GDM1 (cell line): ENCODE measurements around the gene ADH5.
"Not testable (repeated sequence)": the region's sequence is repeated elsewhere in the genome, so short reads cannot be mapped to it uniquely, and the experiment has no call there.

Source experiments
- DNase-seq: peaks from one replicate; lab custom pipeline; 2025; lab: John Stamatoyannopoulos, UW

The ADH5 gene

DNA sequence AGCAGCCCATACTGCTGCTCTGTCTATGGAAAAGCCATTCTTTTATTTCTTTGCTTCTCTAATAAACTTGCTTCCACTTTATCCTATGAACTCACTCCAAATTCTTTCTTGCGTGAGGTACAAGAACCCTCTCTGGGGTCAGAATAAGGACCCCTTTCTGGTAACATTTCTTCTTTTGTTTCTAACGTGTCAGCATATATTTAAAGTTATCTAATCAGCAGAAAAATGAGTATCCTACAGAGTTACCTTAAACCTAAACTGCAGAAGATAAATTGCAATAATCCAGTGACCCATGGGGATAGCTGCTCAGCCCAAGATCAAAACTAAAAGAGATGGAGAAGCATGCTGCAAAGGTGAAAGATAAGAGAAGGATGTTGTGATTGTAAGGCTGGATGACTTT is 4.0 kb downstream of the ADH5 start:
- no peak for DNase-seq

DNA sequence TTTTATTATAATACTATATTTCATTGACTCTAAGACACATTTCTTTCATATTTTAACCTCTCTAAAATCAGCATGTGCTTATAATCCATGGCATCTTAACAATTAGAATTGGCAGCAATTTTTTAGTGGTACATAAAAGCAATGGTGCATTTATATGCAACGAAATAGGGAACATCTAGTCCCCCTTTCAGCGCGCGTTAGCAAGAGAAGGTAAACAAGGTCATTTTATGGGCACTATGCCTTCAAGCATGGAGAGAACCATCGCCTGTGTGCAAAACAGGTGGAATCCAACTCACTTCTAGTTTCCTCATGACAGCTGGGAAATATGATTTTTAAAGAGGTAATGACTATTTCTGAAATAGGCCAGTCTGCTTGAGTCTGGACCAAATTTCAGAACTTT is 6.4 kb downstream of the ADH5 start:
- DNase-seq = no peak

- not testable (repeated sequence) for DNase-seq
Observed at GRCh38 chr4:99080869-99081268, 7.7 kb downstream of the ADH5 start.

GRCh38 chr4:99079625-99080295 is 8.8 kb downstream of the ADH5 start:
- no peak for DNase-seq

- DNase-seq = no peak
Observed at GRCh38 chr4:99078931-99079624, 9.5 kb downstream of the ADH5 start.

DNA sequence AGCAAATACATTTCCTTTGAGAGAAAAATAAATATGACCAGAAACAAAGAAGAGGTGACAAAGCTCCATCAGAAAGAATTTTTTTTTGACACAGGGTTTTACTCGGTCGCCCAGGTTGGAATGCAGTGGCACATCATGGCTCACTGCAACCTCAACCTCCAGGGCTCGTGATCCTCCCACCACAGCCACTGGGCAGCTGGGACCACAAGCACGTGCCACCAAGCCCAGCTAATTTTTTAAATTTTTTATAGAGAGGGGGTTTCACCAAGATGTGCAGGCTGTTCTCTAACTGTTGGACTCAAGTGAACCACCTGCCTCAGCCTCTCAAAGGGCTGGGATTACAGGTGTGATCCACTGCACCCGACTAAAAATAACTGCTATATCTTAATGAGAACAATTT is 10.3 kb downstream of the ADH5 start:
- DNase-seq = no peak

DNA sequence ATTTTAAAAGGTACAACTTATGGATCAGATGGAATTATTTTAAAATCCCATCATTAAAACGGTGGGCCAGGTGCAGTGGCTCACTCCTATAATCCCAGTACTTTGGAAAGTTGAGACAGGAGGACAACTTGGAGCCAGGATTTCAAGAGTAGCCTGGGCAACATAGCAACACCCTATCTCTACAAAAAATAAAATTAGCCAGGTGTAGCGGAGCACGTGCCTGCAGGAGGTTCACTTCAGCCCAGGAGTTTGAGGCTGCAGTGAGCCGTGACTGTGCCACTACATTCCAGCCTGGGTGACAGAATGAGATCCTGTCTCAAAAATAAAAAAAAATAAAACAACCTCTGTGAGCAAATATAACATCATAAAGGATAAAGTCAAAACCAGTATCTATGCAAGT is 11.4 kb downstream of the ADH5 start:
- no peak for DNase-seq

DNA sequence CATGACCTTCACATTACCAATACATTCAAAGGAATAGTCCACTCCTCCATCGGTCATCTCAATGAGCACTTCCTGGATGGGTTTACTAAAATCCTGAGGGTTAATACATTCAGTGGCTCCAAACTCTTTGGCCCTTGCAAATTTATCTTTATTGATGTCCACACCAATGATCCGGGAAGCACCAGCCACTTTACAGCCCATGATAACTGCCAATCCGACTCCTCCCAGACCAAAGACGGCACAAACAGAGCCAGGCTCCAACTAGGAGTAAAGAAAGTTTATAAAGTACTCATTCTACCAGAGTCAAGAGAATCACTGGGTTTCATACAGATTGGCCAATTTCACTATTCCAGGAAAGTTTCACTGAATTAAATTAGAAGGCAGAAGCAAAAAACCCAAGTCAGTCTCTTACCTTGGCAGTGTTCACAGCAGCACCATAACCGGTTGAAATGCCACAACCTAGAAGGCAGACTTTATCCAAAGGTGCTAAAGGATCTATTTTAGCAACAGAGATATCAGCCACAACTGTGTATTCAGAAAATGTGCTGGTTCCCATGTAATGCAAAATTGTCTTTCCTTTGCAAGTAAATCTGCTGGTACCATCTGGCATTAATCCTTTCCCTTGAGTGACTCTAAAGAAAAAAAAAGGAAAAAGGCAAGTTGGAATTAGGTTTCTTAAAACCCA is 12.2 kb downstream of the ADH5 start:
- DNase-seq = no peak

- DNase-seq = no peak
Observed at GRCh38 chr4:99074816-99075215, 13.8 kb downstream of the ADH5 start.

DNA sequence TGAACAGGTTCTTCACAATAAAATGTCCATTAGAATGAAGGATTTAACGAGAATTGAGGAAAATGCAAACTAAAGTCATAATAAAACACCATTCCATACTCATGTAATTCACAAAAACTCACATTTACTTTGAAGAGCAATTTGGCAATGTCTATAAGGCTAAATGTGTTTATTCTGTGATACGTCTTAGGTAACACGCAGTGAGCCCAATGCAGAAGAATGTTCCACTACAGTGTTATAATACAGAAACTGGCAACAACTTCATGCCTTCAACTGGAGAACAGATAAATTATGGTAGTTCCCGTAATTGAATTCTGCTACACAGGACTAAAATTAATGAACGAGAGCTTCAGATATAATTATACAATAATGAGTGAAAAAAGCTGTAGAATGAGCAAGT is 17.4 kb downstream of the ADH5 start:
- no peak for DNase-seq

- DNase-seq = no peak
Observed at GRCh38 chr4:99067617-99068016, 21.0 kb downstream of the ADH5 start.

GRCh38 chr4:99065521-99065920 is 23.1 kb downstream of the ADH5 start:
- not testable (repeated sequence) for DNase-seq

GRCh38 chr4:99062120-99062519 is 26.5 kb downstream of the ADH5 start:
- DNase-seq = no peak

DNA sequence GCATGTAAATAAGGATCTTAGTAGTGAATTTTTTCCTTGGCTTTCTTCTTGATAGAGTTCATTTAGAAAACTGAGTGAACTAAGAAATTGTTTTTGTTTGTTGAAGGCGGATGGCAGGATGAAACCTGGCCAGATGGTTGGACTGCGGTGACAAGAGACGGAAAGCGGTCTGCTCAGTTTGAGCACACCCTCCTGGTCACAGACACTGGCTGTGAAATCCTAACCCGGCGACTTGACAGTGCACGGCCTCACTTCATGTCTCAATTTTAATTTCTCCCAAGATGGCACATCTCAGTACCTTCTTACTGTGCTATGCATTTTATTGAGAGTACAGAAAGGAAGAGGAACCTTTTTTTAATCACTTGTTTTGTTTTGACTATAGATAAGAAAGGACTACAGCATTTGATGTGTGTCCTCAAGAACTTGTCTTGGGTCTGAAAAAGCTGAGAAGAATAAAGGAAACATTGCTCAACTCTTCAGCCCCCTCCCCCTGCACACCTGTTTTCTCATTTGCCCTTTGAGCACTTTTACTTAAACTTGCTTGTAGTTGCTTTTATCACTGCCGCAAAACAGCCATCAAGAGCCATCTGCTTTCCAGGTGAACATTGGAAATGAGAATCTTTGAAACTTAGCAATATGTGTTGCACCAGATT is 27.4 kb downstream of the ADH5 start:
- no peak for DNase-seq

DNA sequence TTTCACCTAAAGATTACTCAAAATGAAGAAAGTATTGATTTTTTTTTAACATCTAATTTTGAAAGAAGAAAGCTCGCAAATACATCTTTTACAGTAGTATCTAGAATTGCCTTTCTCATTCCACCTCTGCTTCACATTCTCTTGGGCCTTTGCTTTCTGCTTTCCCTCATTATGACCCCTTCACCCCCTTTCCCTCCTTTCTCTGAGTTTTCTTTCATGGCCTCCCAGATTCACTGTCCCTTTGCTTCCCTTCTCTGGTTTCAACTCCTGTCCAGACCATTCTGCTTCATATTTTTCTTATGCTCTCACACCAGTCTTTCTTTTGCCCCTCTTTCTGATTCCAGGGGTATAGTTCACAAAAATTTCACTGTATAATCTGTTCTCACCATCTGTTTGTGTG is 29.0 kb downstream of the ADH5 start:
- DNase-seq = no peak

GRCh38 chr4:99058228-99058627 is 30.4 kb downstream of the ADH5 start:
- no peak for DNase-seq

GRCh38 chr4:99054428-99054994 is 34.1 kb downstream of the ADH5 start:
- no peak for DNase-seq

DNA sequence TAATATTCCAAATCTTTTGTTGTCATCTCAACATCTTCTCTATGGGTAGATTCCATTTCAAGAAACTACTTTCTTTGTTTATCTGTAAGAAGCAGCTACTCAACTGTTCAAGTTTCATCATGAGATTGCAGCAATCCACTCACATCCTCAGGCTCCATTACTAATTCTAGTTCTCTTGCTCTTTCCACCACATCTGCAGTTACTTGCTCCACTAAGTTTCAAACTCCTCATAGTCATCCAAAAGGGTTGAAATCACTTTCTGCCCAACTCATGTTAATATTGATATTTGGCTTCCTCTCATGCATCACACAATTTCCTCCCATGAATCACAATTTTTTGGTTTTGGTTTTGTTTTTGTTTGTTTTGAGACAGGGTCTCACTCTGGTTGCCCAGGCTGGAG is 35.7 kb downstream of the ADH5 start:
- DNase-seq = no peak

GRCh38 chr4:99047710-99048109 is 40.9 kb downstream of the ADH5 start:
- DNase-seq = no peak

DNA sequence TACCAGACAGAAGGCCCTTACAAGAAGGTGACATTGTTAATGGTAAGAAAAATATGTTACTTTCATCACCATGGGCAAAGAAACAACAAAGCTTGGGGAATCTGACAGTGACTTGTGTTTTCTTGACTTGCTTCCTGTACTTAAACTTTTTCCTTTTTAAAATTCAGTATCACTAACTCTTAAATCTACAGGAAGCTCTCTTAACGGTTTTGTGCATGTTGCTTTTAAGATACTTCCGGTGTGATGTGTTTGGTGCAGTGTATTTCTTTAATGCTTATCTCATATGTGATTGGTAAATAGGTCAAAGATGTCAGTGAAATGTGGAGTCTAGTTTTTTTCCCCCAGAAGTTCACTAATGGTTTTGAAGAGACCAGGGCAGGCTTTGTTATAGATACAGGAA is 45.2 kb downstream of the ADH5 start:
- DNase-seq = no peak

DNA sequence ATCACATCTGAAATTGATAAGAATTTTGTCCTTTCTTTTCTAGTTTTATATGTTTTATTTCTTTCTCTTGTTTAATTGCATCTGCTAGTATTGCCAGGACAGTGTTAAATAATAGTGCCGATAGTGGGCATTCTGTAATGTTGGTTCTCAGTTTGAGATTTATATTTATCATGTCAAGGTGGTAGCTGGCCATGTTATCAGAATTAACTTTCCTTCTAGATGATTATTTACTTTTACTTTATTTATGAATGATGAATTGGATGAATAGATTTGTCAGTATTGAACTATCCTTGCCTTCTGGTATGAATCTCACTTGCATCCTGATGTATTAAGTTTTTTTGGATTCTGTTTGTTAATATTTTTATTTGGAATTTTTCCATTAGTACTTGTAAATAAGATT is 50.4 kb downstream of the ADH5 start:
- no peak for DNase-seq

DNA sequence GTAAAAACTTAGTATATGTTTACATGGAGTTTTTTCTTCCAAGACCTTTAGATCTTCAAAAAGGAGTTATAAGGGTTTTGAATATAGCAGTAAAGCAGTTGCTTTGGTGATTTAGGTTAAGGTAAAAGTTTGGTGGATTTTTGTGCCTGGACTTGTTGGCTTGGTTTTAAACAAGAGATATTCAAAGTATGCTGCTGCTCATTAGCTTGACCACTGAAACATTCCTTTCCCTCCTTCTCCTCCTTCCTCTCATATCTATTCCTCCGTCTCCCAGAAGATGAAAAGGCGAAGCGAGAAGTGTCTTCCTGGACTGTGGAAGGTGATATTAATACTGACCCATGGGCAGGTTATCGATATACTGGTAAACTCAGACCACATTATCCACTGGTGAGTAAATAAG is 54.6 kb downstream of the ADH5 start:
- DNase-seq = no peak

- no peak for DNase-seq
Observed at GRCh38 chr4:99029852-99030251, 58.7 kb downstream of the ADH5 start.
